GM12801 (cell line): ENCODE measurements around the gene BCAS4.

Experiments
- TF ChIP-seq, protein P1 (sequence below): IDR thresholded peaks from one replicate; pipeline ENCODE4 v1.5.1; 2011; ENCODE audit warnings: control low read depth; ENCODE audit not compliant: insufficient read length; ENCODE audit errors: extremely low read depth

BCAS4 gene

DNA sequence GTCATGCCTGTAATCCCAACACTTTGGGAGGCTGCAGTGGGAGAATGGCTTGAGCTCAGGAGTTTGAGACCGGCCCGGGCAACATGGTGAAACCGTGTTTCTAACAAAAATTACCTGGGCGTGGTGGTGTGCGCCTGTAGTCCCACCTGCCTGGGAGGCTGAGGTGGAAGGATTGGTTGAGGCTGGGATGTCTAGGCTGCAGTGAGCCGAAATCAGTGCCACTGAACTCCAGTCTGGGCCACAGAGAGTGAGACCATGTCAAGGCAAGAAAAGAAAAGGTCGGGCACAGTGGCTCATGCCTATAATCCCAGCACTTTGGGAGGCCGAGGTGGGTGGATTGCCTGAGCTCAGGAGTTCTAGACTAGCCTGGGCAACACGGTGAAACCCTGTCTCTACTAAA is 8.2 kb upstream of the BCAS4 start:
- TF ChIP-seq, protein P1, sequence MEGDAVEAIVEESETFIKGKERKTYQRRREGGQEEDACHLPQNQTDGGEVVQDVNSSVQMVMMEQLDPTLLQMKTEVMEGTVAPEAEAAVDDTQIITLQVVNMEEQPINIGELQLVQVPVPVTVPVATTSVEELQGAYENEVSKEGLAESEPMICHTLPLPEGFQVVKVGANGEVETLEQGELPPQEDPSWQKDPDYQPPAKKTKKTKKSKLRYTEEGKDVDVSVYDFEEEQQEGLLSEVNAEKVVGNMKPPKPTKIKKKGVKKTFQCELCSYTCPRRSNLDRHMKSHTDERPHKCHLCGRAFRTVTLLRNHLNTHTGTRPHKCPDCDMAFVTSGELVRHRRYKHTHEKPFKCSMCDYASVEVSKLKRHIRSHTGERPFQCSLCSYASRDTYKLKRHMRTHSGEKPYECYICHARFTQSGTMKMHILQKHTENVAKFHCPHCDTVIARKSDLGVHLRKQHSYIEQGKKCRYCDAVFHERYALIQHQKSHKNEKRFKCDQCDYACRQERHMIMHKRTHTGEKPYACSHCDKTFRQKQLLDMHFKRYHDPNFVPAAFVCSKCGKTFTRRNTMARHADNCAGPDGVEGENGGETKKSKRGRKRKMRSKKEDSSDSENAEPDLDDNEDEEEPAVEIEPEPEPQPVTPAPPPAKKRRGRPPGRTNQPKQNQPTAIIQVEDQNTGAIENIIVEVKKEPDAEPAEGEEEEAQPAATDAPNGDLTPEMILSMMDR = no peak

DNA sequence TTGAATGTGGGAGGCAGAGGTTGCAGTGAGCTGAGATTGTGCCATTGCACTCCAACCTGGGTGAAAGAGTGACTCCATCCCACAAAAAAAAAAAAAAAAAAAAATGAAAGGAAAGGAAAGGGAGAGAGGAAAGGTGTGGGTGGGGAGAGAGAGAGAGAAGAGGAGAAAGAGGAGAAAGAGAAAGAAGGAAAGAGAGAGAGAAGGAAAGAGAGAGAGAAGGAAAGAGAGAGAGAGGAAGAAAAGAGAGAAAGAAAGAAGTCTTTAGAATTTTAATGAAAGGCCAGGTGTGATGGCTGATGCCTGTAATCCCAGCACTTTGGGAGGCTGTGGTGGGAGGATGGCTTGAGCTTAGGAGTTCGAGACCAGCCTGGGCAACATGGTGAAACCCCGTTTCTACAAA is 7.7 kb upstream of the BCAS4 start:
- TF ChIP-seq, protein P1 = no peak

DNA sequence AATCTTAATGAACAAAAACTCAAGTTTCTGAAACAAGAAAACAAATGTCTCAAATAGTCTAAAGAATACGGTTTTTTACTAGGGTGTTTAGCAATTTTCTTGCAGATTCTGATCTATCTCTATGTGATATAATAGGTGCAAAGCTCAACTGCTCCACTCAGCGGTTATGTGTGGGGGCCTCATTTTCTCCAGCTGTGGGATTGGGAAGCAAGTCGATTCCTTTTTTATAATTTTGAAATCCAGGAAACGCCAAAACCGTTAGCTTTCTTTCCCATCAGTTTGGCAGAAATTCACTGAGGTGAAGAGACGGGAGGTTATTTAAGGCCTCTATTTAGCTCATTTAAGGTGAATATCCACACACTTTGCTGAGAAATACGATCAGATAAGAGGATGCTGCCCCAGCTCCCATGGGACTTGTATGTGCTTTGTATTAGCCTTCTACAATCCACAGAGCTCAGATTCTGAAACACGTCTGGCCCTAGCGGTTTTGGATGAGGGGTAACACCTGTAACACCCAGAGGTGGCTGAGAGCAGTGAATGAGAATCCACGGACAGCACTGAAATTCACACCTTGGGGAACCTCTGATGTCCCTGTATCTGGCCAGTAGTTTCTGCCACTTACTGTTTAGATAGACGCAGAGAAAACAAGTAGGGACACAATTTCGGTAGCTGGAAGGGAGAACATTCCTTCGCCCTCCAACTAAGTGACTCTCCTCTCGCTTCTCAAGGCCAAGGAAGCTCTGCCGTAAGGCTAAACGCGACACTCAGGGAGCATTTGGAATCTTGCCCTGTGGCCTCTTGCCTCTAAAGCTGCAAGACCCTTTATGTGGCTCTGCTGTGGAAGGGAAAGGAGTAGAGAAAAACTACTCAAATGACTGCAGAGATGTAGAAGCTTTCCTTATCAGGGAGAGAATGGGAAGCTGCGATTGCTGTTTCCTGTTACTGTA is 6.5 kb upstream of the BCAS4 start:
- TF ChIP-seq, protein P1 = no peak

DNA sequence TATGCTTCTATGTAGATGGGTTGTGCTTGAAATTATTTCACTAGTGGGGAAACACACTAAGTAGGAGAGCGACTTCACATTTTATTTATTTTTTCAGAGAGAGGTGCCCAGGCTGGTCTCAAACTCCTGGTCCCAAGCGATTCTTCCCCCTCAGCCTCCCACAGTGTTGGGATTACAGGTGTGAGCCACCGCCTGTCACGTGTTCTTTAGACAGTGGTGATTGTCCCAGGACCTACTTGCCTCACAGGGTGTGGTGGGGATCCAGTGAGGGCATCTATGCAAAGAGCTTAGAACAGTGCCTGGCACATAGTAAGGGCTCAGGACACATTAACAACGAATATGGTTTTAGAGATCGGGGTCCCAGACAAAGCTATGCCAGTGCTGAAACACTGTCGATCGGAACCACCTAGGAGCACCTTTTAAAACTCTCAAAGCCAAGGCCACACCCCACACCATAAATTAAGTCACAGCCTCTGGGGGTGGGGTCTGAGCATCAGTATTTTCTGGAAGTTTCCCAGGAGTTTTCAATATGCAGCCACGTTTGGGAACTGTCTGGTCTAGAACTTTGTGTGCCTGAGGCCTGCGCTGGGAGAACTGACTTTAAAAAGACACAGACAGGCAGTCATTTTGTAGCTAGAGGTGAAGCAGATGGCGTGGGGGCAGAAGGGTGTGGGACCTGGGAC is 4.8 kb upstream of the BCAS4 start:
- TF ChIP-seq, protein P1 = no peak

DNA sequence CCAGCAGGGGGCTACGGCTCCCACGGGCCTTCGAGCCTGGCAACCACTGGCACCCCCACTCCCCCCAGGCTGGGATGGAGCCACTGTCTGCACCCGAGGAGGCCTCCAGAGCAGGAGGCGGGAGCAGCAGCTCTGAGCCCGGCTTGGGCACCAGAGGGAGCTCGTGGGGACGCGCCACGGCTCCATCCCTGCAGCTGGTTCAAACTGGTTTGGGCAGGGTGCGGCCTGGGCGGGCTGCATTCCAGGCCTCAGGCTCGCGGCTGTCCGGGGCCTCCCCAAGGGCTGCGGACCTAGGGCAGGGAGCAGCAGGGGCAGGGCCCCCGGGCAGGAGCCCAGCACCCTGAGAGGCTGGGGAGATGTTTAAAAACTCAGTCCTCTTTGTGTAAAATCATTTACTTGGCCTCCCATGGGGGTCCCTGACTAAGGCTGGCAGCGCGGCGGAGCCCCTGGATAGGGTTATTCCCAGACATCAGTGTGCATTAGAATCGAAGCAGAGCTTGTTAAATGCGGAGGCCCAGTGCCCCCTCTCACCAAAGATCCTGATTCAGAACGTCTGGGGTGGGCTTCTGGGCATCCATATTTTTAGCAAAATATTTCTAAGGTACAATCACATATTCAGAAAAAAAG is 4.1 kb upstream of the BCAS4 start:
- TF ChIP-seq, protein P1 = no peak

DNA sequence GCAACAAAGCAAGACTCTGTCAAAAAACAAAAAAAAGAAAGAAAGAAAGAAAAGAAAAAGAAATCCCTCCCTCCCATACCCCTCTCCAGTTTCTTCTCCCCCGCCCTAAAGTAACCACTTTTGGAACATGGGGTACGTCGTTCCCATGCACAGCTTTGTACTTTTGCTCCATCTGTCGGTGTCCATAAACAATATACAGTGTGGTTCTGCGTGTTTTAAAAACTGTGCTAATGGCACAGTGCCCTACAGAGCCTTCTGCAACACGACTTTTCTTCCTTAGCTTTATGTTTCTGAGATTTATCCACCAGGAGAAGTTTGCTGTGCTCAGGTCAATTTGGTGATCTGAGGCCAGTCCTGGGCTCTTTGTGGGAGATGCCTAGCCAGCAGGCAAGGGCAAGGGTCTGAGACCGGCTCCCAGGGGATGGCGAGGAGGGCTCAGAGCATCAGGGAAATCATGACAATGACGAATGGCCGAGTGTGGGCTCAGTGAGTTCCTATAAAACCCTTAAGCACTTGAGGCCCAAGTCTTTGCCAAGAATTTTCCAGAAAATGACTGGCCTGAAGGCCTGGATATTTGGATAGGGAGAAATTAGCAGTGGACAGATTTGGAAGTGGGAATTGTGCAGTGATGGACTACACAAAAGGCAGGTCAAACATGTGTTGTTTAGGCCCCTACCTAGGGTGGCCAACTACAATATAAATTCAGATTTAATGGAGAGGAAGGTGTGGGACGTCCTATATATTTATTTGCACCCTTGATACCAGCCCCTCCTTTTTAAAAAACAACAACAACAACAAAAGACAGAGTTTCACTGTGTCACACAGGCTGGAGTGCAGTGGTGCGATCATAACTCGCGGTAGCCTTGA is 1.9 kb upstream of the BCAS4 start:
- TF ChIP-seq, protein P1 = no peak
